ENCODE measurements around the gene KAT2A. TPM values are rescaled to one million over a fixed set of nuclear protein-coding genes. Genes with fewer than 3 reads are reported as not detected.

Gene KAT2A
- total RNA-seq, 1 experiment from 2014 or later = 43.5 TPM

GRCh38 chr17:42167807-42168206 is 46.6 kb upstream of the KAT2A start:
- no peak for TF ChIP-seq CTCF (conservative IDR thresholded peaks at IDR 0.05)
- no peak for DNase-seq
- Histone ChIP-seq H2AFZ (ENCODE audit: low read length) (no peak overlapping the region), H3T11ph (ENCODE audit: low read length) (no peak overlapping the region), H3K79me1 (ENCODE audit: insufficient read depth, low read depth, low read length, poor library complexity, severe bottlenecking) (no peaks in the 10 kb centered on the region), H2BK5ac (ENCODE audit: insufficient read length, low read length) (no peak overlapping the region), H3K9ac (ENCODE audit: extremely low read depth, insufficient read length, low read length) (no peak overlapping the region), H2BK20ac (ENCODE audit: low read depth, low read length, poor library complexity, severe bottlenecking) (no peak overlapping the region), H4K20me1 (ENCODE audit: control insufficient read depth, insufficient read depth, insufficient read length) (no peaks in the 10 kb centered on the region), H3K27ac (ENCODE audit: insufficient read length, low read depth, low read length) (no peak overlapping the region), H3K56ac (ENCODE audit: insufficient read length, low read depth, low read length) (no peak overlapping the region), H4K91ac (ENCODE audit: insufficient read length, low read depth, low read length) (no peak overlapping the region), H3K27me3 (ENCODE audit: insufficient read depth, low read length) (no peaks in the 10 kb centered on the region), H2BK12ac (ENCODE audit: insufficient read length, low read depth, low read length) (no peak overlapping the region), H3K23me2 (ENCODE audit: insufficient read length, low read depth, low read length, poor library complexity, severe bottlenecking) (no peaks in the 10 kb centered on the region), H3K9me3 (ENCODE audit: control insufficient read depth, low read depth, low read length) (no peaks in the 10 kb centered on the region), H2AK5ac (ENCODE audit: insufficient read length, low read length) (no peak overlapping the region), H4K8ac (replicated peaks; ENCODE audit: insufficient read length, low read depth, low read length) (no peak overlapping the region), H3K4ac (ENCODE audit: low read depth, low read length) (no peak overlapping the region), H3K18ac (ENCODE audit: insufficient read length, low read depth, low read length) (no peak overlapping the region), H3K14ac (ENCODE audit: insufficient read depth, low read length) (no peak overlapping the region), H4K5ac (ENCODE audit: insufficient read length, low read depth, low read length) (no peak overlapping the region), H3K4me2 (ENCODE audit: insufficient read depth, insufficient read length, low read length) (no peak overlapping the region), H2BK15ac (ENCODE audit: low read depth, low read length) (no peak overlapping the region), H2BK120ac (ENCODE audit: low read depth, low read length, poor library complexity, severe bottlenecking) (no peak overlapping the region), H3K4me1 (ENCODE audit: insufficient read depth, low read length) (no peaks in the 10 kb centered on the region), H3K79me2 (ENCODE audit: insufficient read depth, low read length) (no peaks in the 10 kb centered on the region), H3K23ac (ENCODE audit: insufficient read length, low read depth, low read length) (no peak overlapping the region)
- Mint-ChIP-seq H3K36me3 (ENCODE audit: insufficient read depth in 1 of 3, low read depth in 3 of 3) (no peaks in the 10 kb centered on the region), H3K9me3 (no peaks in the 10 kb centered on the region), H3K27me3 (ENCODE audit: low read depth) (peaks cover 7% of the 10 kb centered on the region; the same call in 1 of the 2 replicates), H3K4me1 (peaks cover 2 to 4% of the 10 kb centered on the region in 2 experiments; a peak in 3 of 4 replicates), H3K4me3 (no peak overlapping the region; a peak in 1 of 5 replicates), H3K27ac (0 out of 7 replicates have a peak overlapping the region, but pooled peaks of 1 of the 3 experiments have one; percentile 33)
- no CpG with 5 or more reads among the region's 8 CpGs for whole genome bisulfite sequencing (ENCODE audit: extremely low coverage, insufficient read length, low lambda C conversion rate)
